ENCODE results near the gene COL4A4.

DNA sequence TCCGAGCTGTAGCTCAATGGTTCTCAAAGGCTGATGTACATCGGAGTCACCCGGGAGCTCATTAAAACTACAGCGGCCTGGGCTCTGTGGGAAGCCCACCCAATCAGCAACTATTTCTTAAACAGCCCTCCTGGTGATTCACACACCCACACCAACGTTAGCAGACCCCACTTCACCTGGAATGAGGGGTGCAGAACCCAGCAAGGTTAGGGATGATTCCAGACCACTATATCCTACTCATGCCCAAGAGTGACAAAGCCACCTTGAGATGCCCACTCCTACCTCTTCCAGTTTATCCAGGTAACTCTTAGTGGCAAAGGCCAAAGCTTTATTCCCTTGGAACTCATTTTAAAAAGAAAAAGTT is 178.4 kb downstream of the COL4A4 start:
- TF ChIP-seq, protein P1, sequence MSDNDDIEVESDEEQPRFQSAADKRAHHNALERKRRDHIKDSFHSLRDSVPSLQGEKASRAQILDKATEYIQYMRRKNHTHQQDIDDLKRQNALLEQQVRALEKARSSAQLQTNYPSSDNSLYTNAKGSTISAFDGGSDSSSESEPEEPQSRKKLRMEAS (IDR thresholded peaks at IDR 0.05), result no peak
- TF ChIP-seq POLR2A (IDR thresholded peaks at IDR 0.05; ENCODE audit: low read length), result no peak
- TF ChIP-seq, protein P2, sequence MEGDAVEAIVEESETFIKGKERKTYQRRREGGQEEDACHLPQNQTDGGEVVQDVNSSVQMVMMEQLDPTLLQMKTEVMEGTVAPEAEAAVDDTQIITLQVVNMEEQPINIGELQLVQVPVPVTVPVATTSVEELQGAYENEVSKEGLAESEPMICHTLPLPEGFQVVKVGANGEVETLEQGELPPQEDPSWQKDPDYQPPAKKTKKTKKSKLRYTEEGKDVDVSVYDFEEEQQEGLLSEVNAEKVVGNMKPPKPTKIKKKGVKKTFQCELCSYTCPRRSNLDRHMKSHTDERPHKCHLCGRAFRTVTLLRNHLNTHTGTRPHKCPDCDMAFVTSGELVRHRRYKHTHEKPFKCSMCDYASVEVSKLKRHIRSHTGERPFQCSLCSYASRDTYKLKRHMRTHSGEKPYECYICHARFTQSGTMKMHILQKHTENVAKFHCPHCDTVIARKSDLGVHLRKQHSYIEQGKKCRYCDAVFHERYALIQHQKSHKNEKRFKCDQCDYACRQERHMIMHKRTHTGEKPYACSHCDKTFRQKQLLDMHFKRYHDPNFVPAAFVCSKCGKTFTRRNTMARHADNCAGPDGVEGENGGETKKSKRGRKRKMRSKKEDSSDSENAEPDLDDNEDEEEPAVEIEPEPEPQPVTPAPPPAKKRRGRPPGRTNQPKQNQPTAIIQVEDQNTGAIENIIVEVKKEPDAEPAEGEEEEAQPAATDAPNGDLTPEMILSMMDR (IDR thresholded peaks at IDR 0.05), result no peak; the same call in 2 of the 3 replicates
- TF ChIP-seq, protein P3, sequence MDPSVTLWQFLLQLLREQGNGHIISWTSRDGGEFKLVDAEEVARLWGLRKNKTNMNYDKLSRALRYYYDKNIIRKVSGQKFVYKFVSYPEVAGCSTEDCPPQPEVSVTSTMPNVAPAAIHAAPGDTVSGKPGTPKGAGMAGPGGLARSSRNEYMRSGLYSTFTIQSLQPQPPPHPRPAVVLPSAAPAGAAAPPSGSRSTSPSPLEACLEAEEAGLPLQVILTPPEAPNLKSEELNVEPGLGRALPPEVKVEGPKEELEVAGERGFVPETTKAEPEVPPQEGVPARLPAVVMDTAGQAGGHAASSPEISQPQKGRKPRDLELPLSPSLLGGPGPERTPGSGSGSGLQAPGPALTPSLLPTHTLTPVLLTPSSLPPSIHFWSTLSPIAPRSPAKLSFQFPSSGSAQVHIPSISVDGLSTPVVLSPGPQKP (IDR thresholded peaks at IDR 0.05; ENCODE audit: low read depth, low read length), result no peak
- no peak for TF ChIP-seq ESRRA (IDR thresholded peaks at IDR 0.05; ENCODE audit: borderline replicate concordance, low read length)
- TF ChIP-seq FOSL2 (IDR thresholded peaks at IDR 0.05), result no peak
- TF ChIP-seq FOSL2 (CRISPR knock-in tag; IDR thresholded peaks at IDR 0.05), result no peak
- no peak for TF ChIP-seq MAFK (IDR thresholded peaks at IDR 0.05; ENCODE audit: partially characterized antibody)
- no peak for TF ChIP-seq ZFP36 (IDR thresholded peaks at IDR 0.05; ENCODE audit: borderline replicate concordance, partially characterized antibody)
